GM18499 (cell line): Measurements from ENCODE around the gene MSANTD1.

ENCODE experiments used
- ATAC-seq: cut with Tn5 transposase; IDR thresholded peaks from one replicate; pipeline ENCODE4 v1.9.1; 2021; ENCODE audit warnings: moderate number of reproducible peaks; ENCODE audit not compliant: insufficient read depth, unreplicated experiment

Gene MSANTD1

DNA sequence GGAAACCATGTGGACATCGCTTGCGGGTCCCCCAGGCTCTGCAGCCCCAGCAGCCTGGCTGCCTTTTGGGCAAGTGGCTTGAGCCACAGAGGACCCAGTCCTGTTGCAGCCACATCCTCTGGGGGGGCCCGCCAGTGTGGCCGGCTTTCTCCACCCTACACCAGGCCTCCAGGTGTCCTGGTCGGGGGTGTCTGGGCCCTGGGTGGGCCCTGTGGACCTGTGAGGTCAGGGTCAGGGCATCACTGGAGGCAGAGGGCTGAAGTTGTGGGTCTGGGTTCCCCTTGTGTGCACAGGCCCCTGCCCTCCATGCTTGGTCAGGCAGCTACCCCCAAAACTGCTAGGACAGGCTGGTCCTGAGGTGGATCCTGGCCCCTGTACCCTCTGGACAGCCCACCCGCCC lies 3.3 kb upstream of the MSANTD1 start:
- ATAC-seq = no peak

DNA sequence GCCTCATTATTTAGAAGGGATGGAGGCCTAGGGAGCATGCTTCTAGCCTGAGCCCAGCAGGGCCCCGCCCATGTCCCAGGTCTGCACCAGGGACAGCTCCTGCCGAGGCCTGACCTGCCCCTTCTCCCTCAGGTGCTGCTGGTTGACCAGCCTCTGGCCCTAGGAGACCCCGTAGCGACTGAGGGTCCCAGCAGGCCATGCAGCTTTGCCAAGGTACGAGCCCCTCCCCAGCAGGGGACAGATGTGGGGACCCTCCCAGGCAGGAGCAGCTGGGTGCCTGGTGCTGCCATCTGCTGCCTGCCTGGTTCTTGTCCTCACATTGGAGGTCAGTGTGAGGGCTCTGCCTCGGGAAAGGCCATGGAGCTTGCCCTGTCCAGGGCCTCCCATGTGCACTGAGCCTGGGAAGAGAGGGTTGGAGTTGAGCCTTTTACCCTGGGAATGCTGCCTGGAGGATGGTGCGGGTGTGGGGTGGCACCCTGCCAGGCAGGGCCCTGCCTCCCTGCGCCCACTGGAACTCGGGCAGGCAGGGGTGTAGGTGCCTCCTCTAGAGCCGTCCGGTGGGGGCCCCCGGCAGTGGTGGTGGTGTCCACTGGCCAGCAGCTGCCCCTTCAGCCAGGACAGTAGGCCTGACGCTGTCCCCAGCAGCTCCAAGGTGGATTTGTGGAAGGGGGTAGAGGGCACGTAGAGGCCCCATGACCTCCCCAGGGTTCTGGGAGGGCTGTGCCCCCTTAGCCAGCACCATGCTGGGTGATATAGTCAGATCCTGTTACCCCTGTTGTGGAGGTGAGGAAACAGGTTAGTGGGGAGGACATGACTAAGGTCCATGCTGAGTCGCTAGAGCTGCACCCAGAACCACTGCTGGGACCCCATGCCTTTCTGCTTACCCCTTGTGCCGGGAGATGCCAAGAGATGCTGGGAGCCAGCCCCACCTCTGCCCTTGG lies 2.2 kb upstream of the MSANTD1 start:
- no peak for ATAC-seq

DNA sequence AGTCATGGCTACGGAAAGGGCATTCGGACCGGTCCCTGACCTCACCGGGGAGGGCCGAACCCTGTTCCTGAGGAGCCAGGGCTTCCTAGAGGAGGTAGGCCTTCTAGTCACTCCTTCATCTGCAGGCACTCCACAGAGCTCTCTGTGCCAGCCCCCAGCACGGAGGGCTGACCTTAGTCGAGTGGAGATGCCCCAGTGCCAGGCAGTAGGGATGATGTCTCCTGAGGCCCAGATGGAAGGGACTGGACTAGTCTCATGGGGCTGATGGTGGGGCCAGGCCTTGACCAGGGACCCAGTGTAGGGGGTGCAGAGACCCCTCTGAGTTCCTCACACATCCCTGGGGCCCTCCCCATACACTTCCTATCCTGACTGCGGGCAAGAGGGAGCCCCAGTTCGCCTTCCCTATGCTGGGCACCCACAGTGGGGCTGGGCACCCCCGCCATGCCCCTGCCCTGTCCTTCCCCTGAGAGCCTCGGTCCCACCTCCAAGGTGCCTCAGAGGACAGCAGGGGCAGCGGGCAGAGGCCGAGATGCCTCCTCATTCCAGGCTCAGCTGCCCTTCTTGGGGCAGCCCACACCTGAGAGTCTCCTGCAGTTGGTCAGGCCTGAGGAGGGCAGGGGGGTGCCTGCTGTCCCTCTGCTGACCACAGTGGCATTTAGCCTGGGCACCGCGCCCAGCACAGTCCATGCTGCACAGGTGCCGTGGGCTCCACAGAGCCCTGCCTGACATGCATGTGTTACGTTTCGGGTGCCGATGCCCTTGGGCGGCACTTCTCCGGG lies 1.4 kb upstream of the MSANTD1 start:
- no peak for ATAC-seq

DNA sequence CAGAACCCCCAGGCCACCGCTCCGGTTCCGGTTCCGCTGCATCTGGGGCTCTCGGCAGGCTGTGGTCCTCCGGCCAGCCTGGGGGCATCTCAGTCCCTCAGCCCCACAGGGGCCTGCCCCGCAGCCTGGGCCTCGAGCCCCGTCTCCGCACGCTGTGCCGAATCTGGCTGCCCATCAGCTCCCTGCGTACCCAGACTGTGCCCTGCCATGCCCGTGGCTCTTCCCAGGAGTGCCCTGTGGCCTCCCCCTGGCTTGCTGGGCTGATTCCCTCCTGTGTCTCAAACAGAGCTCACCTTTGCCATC lies 830 bp upstream of the MSANTD1 start:
- no peak for ATAC-seq

DNA sequence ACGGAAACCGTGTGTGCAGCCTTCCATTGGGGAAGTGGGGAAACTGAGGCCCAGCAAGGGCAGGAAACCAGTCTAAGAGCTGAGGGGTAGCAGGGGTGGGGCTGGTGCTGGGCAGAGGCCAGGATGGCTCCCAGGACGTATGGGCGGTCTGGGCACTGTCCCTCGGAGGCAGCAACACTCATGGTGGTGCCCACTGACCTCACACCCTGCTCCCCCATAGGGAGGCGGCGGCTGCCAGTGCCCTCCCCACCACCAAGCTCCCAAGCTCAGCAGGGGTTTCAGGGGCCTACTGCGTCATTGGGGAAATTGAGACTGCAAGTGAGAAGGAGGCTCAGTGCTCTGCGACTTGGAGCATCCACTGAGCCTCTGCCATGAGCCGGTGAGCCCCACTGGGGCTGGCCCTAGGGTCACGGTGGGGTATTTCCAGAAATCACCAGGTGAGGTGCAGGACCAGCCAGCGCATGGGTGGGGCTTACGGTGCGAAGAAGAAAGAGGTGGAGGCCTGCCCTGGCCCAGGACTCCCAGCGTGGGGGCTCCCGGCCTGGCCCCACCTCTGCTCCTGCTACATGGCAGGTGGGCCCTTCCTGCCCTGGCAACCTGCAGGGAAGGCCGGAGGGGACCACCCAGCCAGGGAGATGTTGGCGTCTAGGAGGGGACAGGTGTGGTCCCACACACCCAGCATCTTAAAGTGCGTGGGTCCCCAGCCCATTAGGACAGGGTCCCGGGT lies 915 bp downstream of the MSANTD1 start:
- ATAC-seq = no peak

DNA sequence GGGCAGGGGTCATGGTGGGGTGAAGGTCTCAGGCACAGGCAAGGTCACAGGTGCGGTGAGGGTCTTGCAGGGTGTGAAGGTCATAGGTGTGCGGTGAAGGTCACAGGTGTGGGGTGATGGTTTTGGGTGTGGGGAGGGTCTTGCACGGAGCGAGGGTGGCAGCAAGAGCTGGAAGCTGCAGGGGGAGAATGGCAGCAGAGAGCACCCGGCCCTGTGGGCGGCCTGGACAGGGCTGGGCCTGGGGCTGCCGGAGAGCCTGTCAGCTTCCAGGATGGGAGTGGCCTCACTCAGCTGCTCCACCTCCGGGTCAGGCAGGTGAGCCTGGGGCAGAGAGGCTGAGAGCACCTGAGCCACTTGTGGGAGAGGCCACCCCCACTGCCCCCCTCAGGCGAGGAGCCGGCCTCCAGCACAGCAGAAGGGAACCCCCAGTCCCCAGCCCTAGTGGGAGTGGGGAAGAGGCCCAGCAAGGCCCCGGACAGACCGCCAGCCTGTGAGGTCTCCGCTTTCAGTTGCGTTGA lies 1.5 kb downstream of the MSANTD1 start:
- no peak for ATAC-seq

DNA sequence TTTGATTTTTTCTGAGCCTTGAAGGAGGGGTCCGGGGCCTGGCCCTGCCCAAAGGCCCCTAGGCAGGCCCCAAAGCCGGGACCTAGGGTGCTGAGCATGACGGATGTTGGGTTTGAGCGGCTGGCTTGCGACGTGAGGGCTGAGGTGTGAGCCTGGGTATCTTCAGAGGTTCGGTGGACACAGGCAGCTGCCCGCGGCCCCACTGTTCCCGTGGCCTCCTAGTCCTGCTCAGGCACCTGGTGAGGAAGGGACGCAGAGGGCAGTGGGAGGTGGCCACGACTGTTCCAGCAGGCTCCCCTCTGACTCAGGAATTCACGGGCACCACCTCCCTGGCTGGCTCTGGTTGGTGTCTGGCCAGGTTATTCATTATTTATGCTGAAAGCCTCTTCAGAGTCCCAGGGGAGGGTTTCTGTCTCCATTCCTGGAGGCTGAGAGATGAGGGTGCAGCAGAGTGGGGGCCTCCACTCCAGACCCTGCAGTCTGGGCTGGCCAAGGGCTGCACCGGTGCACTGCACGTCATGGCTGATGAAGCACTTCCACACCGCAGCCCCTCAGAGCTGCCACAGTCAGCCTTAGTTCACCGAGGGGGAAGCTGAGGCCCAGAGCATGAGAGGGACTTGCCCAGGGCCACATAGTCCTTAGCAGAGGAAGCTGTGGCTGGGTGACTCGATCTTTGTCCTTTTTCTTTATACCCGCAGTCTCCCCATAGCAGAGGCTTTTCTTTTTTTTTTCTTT lies 2.2 kb downstream of the MSANTD1 start:
- no peak for ATAC-seq

DNA sequence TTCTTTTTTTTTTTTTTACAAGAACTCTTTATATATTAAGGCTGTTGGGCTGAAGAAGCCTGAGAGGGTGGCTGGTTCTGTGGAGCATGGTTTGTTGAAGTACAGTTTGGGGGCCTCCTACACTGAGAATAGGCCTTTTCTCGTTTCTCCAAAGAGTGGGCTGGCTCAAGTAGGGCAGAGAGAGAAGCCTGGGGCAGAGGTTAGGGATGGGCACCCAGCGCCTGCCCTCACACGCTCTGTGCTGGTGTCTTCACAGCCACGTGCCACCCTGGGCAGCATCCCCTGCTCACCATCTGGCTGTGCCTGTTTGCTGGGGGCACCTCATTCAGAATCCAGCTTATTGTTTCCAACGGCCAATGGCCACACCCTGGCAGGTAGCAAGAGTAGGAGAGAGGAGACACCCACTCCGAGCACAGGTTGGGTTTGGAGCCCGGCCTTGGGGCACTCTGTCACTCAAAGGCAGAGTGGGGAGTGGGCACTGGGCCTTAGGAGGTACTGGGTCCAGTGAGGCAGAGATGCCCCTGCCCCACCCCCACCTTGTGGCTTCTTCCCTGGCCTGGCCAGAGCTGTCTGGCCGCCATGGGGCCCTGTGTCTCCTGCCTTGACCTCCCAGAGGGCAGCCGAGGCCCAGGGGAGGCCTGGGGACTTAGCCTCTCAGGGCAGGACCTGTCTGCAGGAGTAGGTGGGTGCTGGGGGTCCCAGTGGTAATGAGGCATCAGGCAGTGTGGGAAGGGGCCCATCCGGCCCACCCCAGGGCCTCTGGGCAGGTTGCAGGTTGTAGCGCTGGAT lies 2.9 kb downstream of the MSANTD1 start:
- no peak for ATAC-seq

DNA sequence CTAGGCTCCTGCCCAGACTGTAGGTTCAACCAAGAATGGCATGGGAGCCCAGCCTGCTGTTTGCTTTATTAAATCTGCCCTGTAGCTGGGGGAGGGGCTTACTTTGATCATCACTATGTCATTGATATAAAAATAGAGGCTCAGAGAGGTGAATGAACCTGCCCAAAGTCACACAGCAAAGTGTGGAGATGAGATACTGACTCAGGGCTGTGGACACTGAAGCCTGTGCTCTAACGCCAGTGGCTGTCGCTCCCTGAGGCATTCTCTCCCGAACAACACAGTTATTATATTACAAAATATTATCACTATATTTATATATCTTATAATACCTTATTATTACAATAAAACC lies 3.5 kb downstream of the MSANTD1 start:
- ATAC-seq = no peak

DNA sequence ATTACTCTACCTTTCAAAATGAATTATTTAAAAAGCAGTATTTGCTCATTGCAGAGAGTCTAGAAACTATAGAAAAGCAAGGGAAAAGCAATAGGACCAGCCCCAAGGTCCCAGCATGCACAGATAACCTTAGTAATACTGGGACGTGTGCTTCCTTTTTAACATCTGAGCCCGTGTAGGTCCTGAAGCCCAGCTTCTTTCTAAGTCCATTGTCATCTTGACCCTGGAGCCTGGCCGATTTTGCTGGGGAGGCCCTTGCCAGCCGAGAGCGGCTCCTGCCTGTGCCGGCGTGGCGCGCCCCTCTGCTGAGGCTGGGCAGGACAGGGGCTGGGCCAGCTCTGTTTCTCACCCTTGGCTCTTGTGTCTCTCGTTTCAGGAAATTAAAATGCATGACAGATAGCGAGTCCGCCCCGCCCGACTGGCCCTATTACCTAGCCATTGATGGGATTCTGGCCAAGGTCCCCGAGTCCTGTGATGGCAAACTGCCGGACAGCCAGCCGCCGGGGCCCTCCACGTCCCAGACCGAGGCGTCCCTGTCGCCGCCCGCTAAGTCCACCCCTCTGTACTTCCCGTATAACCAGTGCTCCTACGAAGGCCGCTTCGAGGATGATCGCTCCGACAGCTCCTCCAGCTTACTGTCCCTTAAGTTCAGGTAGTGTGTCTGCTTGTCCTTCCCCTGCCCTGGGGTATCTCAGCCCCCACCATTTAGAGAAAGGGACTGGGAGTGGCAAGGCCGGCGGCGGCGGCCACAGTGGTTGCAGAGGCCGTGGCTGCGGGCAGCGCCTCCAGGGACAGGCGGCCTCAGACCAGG lies 4.1 kb downstream of the MSANTD1 start:
- ATAC-seq = no peak

DNA sequence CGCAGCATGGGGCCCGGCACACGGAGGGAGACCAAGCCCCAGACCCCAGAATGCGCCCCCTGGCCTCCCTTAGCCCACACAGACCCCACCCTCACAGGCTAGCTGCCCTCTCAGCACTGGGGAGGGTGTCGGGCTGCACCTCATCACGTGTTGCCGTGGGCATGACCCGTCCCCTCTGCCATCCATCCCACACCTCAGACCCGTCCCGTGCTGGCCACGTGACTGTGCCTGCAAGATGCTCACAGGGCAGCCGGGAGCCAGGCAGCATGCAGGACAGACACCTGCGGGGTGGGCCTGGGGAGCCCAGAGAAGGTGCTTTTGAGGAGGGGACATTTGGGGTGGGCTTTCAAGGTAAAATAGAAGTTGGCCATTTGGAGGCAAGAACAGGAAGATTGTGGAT lies 4.8 kb downstream of the MSANTD1 start:
- no peak for ATAC-seq

DNA sequence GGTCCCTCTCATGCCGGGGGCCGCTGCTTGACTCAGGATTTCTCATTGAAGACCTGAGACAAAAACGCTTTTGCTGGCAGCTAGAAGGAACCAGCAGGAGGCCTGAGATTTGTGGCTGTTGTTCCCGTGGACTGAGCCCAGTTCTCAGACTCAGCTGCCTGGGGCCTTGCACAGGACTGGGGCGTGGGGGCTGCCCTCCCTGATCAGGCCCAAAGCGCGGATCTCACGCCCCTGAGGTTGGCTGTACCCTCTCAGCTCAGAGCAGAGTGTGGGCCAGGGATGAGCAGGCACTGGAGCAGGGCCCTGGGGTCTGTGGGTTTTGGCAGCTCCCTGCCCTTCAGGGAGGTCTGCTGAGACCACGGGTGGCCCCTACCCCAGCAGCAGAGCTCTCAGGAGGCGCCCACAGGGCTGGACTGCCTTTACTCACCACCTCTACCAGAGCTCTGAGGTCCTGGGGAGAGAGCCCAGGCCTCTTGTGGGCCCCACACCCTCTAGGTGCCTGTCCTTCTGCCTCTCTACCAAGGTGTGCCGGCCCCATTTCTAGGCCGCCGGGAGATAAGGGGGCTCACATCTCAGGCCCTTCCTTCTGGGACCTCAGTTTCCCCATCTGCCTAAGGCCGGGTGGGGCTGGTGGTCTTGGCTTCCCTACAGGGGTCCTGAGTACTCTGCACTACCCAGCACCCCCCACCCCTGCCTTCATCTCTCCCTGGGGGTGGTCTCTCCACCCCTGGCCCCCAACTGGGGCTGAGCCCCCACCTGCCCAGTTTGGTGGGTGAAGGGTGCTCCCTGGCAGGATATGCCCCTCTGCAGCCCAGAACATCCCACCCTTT lies 5.6 kb downstream of the MSANTD1 start:
- ATAC-seq = no peak

DNA sequence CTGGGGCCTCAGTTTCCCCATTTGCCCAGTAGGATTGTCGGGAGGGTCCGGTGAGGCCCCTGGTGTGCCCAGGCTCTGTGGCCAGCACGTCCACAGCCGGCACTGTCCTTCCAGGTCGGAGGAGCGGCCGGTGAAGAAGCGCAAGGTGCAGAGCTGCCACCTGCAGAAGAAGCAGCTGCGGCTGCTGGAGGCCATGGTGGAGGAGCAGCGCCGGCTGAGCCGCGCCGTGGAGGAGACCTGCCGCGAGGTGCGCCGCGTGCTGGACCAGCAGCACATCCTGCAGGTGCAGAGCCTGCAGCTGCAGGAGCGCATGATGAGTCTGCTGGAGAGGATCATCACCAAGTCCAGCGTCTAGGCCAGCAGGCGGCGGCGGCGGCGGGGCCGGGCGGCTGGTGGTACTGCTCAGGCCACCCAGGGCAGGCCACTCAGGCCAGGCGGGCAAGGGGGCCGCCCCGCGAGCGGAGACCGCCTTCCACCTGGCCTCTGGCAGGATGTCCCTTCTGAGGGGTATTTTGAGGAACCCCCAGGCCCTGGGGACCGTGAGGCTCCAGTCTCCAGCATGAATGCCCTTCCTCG lies 6.7 kb downstream of the MSANTD1 start:
- ATAC-seq = no peak

DNA sequence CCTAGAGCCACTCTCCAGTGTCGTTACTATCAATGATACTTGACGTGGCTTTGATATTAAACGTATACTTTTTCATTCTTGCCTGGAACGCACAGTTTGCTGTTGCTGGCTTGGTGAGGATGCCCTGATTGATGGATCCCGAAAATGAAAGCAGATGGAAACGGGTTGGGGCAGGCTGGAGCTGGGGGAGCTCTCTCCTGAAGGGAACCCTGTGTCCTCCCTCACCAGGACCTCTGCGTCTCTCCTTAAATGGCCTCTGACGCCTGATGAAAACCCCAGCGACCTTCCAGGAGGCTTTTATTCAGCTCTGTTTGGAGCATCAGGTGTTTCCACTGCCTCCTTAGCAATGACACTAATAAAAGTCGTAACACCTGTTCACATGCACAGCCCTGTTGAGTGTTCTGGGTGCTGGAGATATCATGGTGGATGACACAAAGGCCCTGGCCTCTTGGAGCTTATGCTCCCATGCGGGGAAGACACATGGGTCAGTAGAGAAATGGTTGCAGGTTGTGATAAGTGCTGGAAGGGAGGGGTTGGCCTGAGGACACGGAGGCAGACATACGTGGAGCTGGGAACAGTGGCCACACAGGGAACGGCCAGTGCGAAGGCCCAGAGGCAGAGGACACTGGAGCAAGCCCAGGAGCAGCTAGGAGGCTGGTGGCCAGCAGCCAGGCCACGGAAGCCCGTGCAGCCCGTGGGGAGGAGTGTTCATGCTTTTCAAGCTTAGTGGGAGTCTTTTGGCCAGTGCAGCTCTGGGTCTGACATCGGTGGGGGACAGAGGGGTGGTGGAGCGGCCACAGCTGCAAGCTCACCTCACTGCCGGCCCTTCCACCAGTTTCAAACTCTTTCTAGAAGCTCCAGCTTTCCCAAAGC lies 7.5 kb downstream of the MSANTD1 start:
- no peak for ATAC-seq

DNA sequence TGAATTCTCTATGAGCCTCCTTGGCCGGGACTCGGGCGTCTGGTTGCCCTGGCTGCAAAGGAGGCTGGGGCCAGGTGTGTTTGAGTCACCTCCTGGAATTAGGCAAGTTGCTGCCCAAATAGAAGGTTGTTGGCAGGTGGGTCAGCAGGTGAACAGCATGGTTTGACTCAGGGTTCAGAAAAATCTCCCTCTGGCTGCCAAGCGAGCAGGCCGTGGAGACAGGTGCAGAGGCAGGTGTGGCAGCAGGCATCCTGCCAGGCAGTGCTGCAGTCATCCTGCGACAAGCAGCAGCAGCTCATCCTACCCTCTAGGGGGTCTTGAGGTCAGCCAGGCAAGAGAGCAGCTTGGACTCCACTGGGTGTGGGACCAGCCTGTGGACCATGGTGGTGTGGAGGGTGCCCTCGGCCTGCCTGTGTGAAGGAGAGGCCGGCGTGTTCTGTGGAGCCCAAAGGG lies 8.2 kb downstream of the MSANTD1 start:
- no peak for ATAC-seq
